Urothelium cell line (cell line): ENCODE results near the gene MLANA.
"Not testable (repeated sequence)": the region's sequence is repeated elsewhere in the genome, so short reads cannot be mapped to it uniquely, and the experiment has no call there.

Experiments used
- DNase-seq: peaks from one replicate; pipeline ENCODE4 v3.0.0; 2011; ENCODE audit warnings: low spot score, mixed read lengths
- FAIRE-seq: peaks from 2 replicates; lab custom pipeline; 2011; peaks lifted over from hg19 to GRCh38; lab: Jason Lieb, UNC

The MLANA gene

DNA sequence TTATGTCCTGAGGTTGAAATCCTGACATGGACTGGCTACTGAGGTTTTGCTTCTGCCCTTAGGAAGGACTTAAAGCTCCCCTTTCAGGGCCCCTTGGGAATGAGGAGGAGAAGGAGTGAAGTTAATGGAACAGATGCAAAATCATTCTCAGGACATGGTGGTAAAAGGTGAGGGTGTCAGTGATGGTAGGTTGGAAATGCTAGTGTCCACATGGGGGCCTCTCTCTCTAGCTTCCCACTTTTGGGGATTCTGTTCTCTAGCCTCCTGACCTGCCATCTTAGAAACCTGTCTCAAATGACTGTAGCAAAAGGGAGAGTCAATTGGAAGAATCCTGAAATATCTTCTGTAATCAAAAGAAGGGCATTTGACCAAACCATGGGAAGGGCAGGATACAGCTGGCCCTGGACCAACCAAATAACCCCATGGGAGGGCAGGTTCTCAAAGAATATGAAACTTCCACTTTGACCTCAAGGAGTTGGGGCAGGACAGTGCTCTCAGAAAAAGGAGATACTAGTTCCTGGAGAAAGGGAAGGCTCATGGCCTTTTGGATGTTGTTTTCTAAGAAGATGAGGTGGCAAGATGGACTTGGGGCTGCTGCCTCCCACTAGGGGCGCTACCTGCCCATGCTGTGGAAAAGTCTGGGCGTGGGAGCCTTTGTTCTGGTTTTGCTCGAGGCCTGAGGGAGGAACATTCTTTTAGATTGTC lies 21.2 kb upstream of the MLANA start:
- DNase-seq (peak; percentile 9), FAIRE-seq (no peak)

DNA sequence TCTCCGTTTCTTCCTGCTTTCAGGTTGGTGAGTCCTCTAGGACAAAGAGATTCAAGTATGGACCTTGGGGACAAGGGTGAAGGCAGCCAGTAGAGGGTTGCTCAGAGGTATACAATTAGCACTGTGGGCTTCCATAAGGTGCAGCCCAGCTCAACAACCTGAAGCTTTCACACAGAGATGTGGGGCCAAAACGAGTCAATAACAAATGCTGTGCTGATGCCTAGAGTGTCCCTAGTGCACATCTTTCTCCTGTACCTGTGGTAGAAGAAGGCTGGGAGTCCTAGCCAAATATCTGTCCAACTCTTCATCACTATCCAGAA lies 20.7 kb upstream of the MLANA start:
- DNase-seq (no peak), FAIRE-seq (no peak)

DNA sequence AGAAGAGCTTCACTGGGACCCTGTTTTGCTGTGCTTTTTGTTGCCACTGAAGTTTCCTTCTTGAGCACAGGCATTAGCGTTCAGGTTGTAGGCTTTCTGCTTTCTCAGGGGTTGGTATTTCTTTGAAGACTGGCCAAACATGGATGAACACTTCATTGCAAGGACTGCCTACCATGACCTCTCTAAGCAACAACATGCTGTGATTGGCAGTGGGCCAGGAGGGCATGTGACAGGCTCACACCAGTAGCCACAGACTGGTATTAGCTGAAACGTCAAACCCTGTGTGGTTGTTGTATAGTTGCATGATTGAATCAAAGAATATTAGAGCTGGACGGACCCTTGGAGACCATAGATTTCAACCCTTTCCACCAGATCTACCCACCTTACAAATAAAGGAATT lies 20.0 kb upstream of the MLANA start:
- DNase-seq = no peak
- FAIRE-seq = no peak

DNA sequence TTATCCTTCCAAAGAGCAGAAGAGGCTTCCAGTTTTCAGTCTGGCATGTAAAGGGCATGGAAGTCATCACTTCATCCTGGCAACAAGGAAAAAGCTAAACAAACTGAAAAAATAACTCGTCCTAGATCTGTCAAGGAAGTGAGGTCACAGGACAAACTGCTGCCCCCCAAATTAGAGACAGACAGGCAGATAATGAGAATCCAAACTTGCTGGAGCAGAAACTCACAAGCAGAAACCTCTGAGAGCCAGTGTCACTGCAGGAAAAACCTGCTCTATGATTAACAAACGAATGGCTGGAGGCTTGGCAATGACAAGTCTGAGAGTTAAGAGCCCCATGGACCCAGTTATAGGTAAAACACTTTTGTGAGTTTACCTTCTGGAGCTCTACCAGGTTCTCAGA lies 18.9 kb upstream of the MLANA start:
- no peak for FAIRE-seq
- DNase-seq = no peak

DNA sequence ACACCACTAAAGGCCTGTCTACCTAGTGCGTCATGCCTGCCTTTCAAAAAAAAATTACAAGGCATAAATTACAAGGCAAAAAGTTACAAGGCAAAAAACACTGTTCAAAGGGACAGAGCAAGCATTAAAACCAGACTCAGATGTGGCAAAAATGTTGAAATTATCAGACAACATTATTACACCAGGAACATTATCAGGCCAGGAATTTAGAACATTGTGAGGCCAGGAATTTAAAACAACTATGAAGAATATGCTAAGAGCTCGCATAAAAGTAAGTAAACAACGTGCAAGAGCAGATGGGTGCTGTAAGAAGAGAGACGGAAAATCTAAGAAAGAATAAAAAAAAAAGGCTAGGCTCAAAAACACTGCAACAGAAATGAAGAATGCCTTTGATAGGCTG lies 18.2 kb upstream of the MLANA start:
- DNase-seq = no peak
- FAIRE-seq = no peak

DNA sequence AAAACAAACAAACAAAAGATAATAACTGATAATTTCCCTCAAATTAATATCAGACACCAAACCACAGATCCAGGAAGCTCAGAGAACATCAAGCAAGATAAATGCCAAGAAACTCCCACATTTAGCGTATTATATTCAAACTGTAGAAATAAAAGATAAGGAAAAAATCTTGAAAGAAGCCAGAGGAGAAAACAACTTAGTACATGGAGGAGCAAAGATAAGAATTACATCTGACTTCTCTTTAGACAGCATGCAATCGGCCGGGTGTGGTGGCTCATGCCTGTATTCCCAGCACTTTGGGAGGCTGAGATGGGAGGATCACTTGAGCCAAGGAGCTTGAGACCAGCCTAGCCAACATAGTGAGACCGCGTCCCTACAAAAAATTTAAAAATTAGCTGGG lies 17.2 kb upstream of the MLANA start:
- DNase-seq = no peak
- no peak for FAIRE-seq

DNA sequence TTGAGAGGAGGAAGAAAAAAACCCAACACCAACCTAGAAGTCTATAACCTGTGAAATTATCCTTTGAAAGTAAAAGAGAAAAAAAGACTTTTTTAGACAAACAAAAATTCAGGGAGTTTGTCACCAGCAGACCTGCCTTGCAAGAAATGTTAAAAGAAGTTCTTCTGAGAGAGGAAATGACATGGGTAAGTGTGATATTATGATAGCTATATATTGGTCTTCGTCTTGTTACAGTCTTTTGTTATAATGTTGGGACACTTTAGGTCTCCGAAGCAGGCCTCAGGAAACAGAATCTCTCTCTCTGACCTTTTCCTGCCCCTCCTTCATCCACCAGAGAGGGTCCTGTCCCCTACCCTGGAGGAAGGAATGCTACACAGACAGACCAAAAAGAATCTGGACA lies 16.6 kb upstream of the MLANA start:
- FAIRE-seq (no peak), DNase-seq (no peak)

DNA sequence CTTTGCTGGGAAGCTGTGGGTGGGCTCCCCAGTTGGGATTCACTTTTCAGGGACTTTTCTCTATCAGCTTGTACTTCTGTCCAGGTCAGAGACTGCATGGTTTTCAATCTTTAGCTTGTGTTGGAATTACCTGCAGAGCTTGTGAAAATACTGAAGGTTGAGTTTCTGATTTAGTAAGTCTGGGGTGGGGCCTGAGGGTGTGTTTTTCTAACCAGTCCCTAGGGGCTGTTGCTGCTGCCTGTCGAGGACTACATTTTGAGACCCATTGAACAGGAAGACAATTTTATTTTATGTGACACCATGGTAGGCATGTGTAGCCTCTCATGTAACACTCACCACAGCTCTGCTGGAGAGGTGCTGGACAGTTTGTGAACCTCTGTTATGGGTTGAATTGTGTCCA lies 14.7 kb upstream of the MLANA start:
- FAIRE-seq = no peak
- no peak for DNase-seq

DNA sequence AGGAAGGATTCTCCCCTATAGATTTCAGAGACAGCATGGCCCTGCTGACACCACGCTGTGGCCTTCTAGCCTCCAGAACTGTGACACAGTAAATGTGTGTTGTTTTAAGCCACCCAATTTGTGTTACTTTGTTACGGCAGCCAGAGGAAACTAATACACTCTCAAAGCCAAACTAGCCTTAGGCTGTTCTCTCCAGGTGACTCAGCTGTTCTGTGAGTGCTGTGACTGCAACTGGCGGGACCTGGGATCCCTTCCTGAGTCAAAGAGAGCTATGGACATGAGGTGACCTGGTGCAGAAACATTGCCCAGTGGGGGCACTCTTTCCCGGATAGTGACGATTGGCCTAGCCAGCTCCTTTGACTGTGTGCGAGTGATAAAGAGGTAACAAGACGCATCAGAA lies 14.0 kb upstream of the MLANA start:
- FAIRE-seq (no peak), DNase-seq (no peak)

DNA sequence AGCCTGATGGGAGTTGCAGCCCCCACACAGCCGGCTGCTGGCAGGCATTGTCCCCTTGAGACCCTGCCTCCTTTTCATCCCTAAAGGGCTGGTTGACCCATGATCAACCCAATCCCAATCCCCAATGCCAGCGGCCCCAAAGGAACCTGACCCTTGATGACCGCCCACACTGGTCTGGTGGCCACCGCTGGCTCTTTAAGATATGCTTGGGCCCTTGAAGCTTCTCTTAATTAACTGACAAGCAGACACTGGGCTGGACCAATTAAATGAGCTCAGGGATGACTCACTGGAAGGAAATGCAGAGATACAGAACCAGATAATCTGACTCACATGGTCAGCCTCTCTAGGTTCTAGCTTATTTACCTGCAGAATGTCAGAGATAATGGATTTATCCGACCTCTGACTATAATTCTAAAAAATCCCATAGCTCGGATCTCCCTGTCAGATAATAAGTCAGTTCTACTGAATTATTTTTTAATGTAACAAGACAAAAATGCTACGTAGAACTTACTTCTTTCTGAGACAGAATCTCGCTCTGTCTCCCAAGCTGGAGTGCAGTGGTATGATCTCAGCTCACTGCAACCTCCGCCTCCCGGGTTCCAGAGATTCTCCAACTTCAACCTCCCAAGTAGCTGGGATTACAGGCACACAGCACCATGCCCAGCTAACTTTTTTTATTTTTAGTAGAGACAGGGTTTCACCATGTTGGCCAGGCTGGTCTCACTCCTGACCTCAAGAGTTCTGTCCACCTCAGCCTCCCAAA lies 11.1 kb upstream of the MLANA start:
- DNase-seq (peak; percentile 67), FAIRE-seq (no peak)

DNA sequence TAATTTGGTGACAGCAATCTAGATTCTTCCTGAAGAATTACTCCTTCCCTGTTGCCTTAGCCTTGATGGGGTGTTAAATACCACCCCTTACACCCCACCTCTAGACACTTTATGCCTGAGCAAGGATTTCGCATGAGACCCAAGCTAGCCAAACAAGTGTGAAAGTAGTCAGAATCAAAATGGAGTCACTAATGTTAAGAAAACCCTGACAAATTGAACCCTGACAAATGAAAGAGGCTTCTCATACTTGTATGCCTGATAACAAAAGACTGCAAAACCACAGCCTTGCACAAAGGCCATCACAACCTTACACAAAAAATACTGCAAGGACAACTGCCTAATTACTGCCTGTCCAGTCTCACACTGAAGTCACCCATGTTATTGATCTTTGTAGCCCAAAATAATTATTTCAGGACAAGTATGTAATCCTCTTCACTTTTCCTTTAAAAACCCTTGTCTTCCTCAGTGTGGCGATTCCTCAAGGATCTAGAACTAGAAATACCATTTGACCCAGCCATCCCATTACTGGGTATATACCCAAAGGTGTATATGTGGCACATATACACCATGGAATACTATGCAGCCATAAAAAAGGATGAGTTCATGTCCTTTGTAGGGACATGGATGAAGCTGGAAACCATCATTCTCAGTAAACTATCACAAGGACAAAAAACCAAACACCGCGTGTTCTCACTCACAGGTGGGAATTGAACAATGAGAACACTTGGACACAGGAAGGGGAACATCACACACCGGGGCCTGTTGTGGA lies 8.3 kb upstream of the MLANA start:
- FAIRE-seq, DNase-seq: not testable (repeated sequence)

DNA sequence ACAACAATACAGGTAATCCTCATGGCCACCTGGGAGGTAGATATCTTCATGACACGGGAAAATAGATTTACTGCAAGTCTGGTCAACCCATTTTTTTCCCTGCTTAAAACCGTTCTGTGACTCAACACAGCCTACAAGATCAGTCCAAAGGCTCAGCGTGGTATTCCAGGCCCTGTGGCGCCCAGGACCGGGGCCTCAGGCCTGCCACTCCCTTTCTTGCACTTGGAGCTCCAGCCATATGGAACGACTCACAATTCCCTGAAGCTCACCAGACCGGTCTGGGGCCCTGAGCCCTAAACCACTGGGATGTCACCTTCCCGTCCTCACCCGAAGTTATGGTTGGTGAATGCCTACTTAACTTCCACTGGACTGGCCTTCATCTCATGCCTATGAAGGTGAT lies 6.5 kb upstream of the MLANA start:
- FAIRE-seq (no peak), DNase-seq (no peak)

DNA sequence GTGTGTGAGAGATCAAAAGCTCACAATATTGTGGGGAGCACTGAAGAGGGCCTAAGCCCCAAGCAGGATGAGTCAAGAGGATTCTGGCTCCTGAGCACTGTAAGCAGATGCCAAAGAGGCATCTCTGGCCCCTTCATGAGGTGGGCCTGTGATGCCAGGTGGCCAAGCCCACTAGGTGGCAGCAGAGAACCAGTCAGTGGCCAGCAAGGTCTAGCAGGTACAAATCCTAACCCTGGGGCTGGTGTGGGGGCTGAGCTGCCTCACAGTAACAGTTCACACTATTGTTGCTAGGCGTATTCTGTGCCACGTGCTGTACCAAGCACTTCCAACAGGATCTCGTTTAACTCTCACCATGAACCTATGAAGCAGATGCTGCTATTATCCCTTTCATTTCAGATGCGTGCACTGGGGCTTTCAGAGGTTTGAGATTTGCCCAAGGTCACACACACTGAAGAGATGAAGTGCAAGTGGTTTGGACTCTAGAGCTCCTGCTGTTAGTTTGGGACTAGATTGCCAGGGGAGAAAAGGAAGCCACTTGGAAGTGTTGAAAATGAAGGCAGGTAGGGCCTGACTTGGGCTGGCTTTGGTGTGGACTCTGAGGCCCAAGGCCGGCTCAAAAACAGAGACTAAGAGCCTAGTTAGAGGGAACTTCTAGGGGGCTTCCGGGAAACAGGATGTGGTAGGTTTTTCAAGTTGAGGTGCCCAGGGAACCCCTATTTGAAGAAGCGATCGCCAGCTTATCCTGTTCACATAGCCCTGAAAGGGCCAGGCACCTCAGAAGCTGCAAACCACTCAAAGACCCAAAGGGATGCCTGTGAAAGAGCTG lies 4.4 kb upstream of the MLANA start:
- FAIRE-seq = no peak
- DNase-seq = peak; percentile 69

DNA sequence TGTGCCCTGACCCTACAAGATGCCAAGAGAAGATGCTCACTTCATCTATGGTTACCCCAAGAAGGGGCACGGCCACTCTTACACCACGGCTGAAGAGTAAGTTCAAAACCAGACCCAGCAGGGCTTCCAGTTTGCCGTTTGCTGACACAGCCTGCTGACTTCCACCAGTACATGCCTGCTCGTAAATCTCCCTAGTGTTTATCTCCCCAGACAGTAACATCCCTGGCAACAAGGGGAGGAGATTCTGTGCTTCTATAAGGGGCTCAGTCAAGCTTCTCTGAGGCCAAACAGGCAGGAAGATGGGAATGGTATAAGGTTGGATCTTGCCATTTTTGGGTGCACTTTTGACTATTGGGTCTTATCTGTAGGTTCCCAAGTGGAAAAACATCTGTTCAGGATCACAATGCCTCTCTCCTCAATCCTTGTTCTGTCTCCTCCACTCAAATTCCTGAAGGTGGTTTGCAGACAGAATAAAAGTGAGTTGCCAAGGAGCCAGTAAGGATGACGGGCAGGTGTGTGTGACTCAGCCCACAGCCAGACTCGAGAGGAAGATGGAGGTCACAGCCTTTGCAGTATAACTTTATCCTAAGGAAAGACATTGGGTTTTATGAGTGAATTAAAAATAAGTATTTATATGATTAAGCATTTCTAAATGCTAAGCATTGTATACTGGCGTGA lies 1.9 kb downstream of the MLANA start:
- FAIRE-seq (no peak), DNase-seq (no peak)

DNA sequence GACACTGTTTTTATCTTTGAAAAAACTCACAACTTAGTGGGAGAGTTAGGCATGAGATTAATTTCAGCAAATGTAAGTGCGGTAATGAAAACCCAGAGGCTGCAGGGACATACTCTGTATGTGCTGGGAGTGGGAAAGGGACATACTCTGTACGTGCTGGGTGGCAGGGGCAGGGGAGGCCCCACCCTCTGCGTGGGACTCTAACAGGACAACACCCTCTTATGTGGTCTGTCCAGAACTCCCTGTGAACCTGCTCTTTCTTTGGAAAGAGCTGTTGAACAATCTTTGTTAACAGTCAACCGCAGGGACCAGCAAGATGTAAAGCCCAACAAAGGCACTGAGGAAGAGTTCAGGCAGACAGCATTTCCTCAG lies 2.4 kb downstream of the MLANA start:
- DNase-seq (no peak), FAIRE-seq (no peak)

DNA sequence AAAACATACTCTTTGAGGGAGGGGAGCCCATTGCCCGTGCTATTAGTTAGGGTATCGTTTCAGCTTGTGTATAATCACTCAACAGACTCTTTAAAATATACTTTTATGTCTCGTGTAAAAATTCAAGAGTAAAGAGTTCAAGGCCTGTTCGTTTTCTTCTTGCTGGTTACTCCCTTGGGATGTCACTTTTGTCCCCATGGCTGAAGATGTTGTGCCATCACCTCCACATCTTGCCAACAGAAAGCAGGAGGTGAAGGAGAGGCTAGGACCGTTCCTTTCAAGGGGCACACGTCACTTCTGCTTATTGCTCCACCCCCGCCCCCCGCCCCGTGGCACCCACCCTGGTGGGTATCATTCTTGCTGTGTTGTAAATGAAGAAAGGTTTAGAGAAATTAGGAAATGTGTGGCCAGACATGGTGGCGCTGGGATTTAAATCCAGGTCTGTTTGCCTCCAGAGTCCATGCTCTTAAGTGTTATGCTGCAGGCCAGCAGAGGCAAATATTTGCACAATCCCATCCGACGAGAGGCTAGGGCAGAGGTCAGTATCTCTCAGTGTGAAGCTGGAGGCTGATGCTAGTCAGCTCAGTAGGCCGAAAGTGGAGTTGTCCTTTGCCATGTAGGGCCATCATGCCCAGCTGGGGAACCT lies 3.0 kb downstream of the MLANA start:
- FAIRE-seq = no peak
- DNase-seq = no peak

DNA sequence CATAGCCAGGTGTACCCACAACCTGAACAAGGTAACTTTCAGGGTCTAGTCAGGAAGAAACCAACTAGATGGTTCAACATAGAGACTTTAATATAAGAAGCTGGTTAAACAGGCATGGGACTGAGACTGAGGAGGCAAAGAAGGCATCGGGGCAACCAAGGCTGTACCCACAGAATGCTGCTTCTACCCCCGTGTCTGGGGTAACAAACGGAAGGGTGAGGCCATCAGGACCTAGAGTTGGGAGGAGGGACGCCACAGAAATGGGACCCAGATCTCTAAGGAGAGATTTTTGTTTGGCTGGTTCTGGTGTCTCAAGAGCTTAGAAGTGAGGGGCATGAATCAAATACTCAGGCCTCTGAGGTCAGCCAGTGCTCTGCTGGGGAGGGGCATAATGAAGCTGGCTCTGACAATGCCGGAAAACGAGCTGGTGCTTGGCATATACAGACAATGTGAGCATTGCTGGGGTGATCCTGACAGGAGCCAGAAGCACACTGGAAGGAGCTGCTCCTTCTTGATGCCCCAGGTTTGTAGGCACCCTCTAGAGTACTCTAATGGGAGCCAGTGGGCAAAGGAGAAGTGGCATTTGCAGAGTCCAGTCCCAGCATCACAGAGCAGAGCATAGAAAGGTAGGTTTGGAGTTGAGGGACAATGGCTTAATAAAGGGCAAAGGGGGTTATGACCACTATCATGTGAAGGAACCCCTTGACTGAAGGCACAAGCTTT lies 3.7 kb downstream of the MLANA start:
- DNase-seq (no peak), FAIRE-seq (no peak)

DNA sequence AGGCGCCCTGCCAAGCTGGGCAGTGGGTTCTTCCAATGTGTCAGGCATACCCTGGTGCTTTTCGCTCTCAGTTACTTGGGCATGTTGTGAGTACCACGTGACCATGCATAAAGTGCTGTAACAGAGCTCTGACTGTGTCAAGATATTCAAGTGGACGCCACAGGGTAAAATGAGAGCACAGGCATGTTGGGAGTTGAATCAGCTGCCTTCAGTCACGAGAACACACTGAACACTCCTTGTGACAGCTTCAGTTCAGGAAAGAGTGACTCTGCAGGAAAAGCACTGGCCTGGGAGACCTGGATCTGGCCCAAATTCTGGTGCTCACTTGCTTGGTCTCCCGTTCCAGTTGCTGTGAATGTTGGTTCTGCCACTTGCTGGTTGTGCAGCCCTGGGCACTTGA lies 5.1 kb downstream of the MLANA start:
- DNase-seq (no peak), FAIRE-seq (no peak)

DNA sequence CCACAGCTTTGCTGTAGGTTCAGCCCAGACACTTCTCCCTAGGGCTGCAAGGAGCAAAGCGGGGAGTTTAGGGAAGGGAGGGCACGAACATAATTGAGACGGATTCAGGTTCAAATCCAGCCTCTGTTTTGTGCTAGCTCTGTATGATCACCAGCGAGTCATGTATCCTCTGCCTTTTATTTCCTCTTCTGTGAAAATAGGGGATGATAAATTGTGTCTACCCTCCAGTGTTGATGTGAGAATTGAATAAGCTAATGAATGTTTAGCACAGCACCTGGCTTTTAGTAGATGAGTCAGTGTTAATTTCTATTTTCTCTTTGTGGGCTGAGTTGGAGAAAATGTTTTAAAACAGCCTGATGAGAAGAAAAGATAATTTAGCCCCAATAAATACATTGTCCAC lies 6.2 kb downstream of the MLANA start:
- no peak for FAIRE-seq
- no peak for DNase-seq

DNA sequence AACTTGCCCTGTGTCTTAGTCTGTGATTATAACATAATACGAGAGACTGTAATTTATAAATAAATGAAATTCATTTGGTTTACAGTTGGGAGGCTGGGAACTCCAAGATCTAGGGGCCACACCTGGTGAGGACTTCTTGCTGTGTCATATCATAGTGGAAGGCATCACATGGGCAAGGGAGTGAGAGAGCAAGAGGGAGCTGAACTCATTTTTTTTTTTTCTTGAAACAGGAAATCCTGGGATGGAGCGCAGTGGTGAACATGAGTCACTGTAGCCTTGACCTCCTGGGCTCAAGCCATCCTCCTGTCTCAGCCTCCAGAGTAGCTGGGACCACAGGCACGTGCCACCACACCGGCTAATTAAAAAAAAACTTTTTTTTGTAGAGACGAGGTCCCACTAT lies 7.2 kb downstream of the MLANA start:
- no peak for DNase-seq
- FAIRE-seq = no peak
